Transverse colon (tissue), 4 donors: ENCODE results near the gene CPNE4. TPM values are rescaled to one million over a fixed set of nuclear protein-coding genes. Genes with fewer than 3 reads are reported as not detected.

Experiments used
- DNase-seq: peaks from one replicate; pipeline ENCODE4 v3.0.0-alpha.2; 2019
- H3K27ac ChIP-seq, 4 donors: fragments of 200-600 bp; sonication (generic); 2 replicates each; pipeline ENCODE4 v1.5.1; 2016 to 2018; ENCODE audit warnings: inconsistent platforms in 4 of 4
- H3K27me3 ChIP-seq: fragments of 200-600 bp; sonication (generic); 2 replicates; pipeline ENCODE4 v1.5.1; 2017; ENCODE audit warnings: inconsistent platforms
- H3K36me3 ChIP-seq, 4 donors: fragments of 200-600 bp; sonication (generic); 2 replicates each; pipeline ENCODE4 v1.5.1; 2017 to 2019; ENCODE audit warnings: inconsistent platforms in 4 of 4
- H3K4me1 ChIP-seq, 4 donors: fragments of 200-600 bp; sonication (generic); 2 replicates each; pipeline ENCODE4 v1.5.1; 2017 to 2020; ENCODE audit warnings: inconsistent platforms in 4 of 4
- H3K4me3 ChIP-seq, 4 donors: fragments of 200-600 bp; sonication (generic); 1 replicate in 1 of 4; 2 replicates in 3 of 4; pipeline versions ENCODE4 v1.5.1 to v1.6.1; 2017 to 2019; ENCODE audit warnings: inconsistent platforms in 4 of 4
- H3K9me3 ChIP-seq, 2 donors: fragments of 200-600 bp; sonication (generic); 2 replicates each; pipeline ENCODE4 v1.5.1; 2017 to 2019; ENCODE audit warnings: inconsistent platforms in 2 of 2
- CTCF ChIP-seq, 5 experiments: fragments of 200-600 bp in 3 of 5; fragments of 450-650 bp in 2 of 5; sonication (generic) in 3 of 5; IDR thresholded peaks; 1 replicate in 2 of 5; 2 replicates in 3 of 5; pipeline ENCODE4 v1.5.1; 2016 to 2017; ENCODE audit warnings: antibody characterized with exemption in 5 of 5, inconsistent platforms in 3 of 5, mild to moderate bottlenecking in 2 of 5, moderate library complexity in 1 of 5
- EP300 ChIP-seq: sonication (generic); formaldehyde crosslinking; IDR thresholded peaks from one replicate; pipeline ENCODE4 v1.6.1; 2017; ENCODE audit warnings: antibody characterized with exemption, low read depth
- POLR2A ChIP-seq: fragments of 450-650 bp; IDR thresholded peaks from one replicate; pipeline ENCODE4 v1.6.1; 2016; ENCODE audit warnings: antibody characterized with exemption, mild to moderate bottlenecking, moderate library complexity
- POLR2AphosphoS5 ChIP-seq, 3 donors: sonication (generic); formaldehyde crosslinking; IDR thresholded peaks; one replicate each; pipeline ENCODE4 v1.6.1; 2016; ENCODE audit warnings: antibody characterized with exemption in 3 of 3
- WGBS, 2 donors: methylation state at CpG; one replicate each; pipeline ENCODE4 v1.1.5; 2018; ENCODE audit warnings: low coverage in 1 of 2; 5-methylcytosine and 5-hydroxymethylcytosine counted together
- in situ Hi-C, 4 donors: fragments of 200-750 bp; cut with MboI; loops; one replicate each; pipeline versions ENCODE4 v1.15.0 to v1.15.1; 2017; ENCODE audit warnings: low sequenced_read_pairs in 3 of 4, low pct_ligation_motif_present in 1 of 4, low pct_unique_long_range_greater_than_20kb in 1 of 4
- intact Hi-C: fragments of 100-400 bp; cut with DNase I; formaldehyde crosslinking; loops from one replicate; pipeline ENCODE4 v1.15.1; 2023; ENCODE audit warnings: low total_unique reads
- total RNA-seq, 4 donors: library from RNA; depleted of rRNA; stranded (reverse); fragments of >200 nt; gene quantifications; one replicate each; pipeline ENCODE4 v1.1.0, GENCODE V29; 2016

The CPNE4 gene
- total RNA-seq, 4 donors from 2014 or later, result 0.16 to 1.5 TPM; not detected in 2

- TF ChIP-seq POLR2A (no peak), POLR2AphosphoS5 (IDR thresholded peaks at IDR 0.05) (no peak), CTCF (IDR thresholded peaks at IDR 0.05) (no peak), EP300 (no peak)
- no peak for DNase-seq
- no peaks in the 10 kb centered on the region for H3K36me3 ChIP-seq
- intact Hi-C loops (no loop called here), in situ Hi-C loops (no loop called here)
- H3K9me3 ChIP-seq, result no peaks in the 10 kb centered on the region
- no peaks in the 10 kb centered on the region for H3K4me1 ChIP-seq
- H3K27me3 ChIP-seq, result no peaks in the 10 kb centered on the region
- 53 to 54% methylated on average over 3 of the region's 3 CpGs for WGBS, 2 donors
- H3K4me3 ChIP-seq, result no peak overlapping the region
- H3K27ac ChIP-seq, result no peak overlapping the region
Observed at GRCh38 chr3:131616719-131617118, 418.1 kb downstream of the CPNE4 start.

GRCh38 chr3:131612745-131613144 lies 422.1 kb downstream of the CPNE4 start:
- in situ Hi-C loops (no loop called here), intact Hi-C loops (no loop called here)
- Histone ChIP-seq H3K36me3 (no peaks in the 10 kb centered on the region), H3K4me3 (no peak overlapping the region), H3K9me3 (no peaks in the 10 kb centered on the region), H3K4me1 (no peaks in the 10 kb centered on the region), H3K27me3 (no peaks in the 10 kb centered on the region), H3K27ac (no peak overlapping the region)
- no peak for DNase-seq
- TF ChIP-seq CTCF (IDR thresholded peaks at IDR 0.05) (no peak), EP300 (no peak), POLR2AphosphoS5 (IDR thresholded peaks at IDR 0.05) (no peak), POLR2A (no peak)
- WGBS, 2 donors, result 56 to 90% methylated on average over 1 of the region's 1 CpG

GRCh38 chr3:131610174-131610573 lies 424.6 kb downstream of the CPNE4 start:
- in situ Hi-C loops, result no loop called here
- H3K27me3 ChIP-seq, result no peaks in the 10 kb centered on the region
- intact Hi-C loops, result no loop called here
- no peak overlapping the region for H3K4me3 ChIP-seq
- no peak for DNase-seq
- TF ChIP-seq POLR2A (no peak), EP300 (no peak), POLR2AphosphoS5 (IDR thresholded peaks at IDR 0.05) (no peak), CTCF (IDR thresholded peaks at IDR 0.05) (no peak)
- H3K36me3 ChIP-seq, result no peaks in the 10 kb centered on the region
- H3K27ac ChIP-seq, result no peak overlapping the region
- no peaks in the 10 kb centered on the region for H3K4me1 ChIP-seq
- no peaks in the 10 kb centered on the region for H3K9me3 ChIP-seq

- Histone ChIP-seq H3K4me1 (no peaks in the 10 kb centered on the region), H3K27me3 (no peaks in the 10 kb centered on the region), H3K36me3 (no peaks in the 10 kb centered on the region), H3K9me3 (no peaks in the 10 kb centered on the region), H3K4me3 (no peak overlapping the region), H3K27ac (no peak overlapping the region)
- DNase-seq, result no peak
- intact Hi-C loops, result no loop called here
- TF ChIP-seq POLR2A, result no peak
- no peak for TF ChIP-seq POLR2AphosphoS5 (IDR thresholded peaks at IDR 0.05)
- no peak for TF ChIP-seq EP300
- TF ChIP-seq CTCF (IDR thresholded peaks at IDR 0.05), result no peak
- in situ Hi-C loops, result no loop called here
Observed at GRCh38 chr3:131608741-131609140, 426.1 kb downstream of the CPNE4 start.
